T follicular helper cell (primary cell): Measurements from ENCODE around the gene ZBTB7B.
"Not testable (repeated sequence)": the region's sequence is repeated elsewhere in the genome, so short reads cannot be mapped to it uniquely, and the experiment has no call there.

Experiments
- DNase-seq: peaks from one replicate; pipeline ENCODE4 v3.0.0-alpha.2; 2020; ENCODE audit warnings: low read depth

ZBTB7B gene

GRCh38 chr1:154988058-154988954, 14.3 kb upstream of the ZBTB7B start:
- DNase-seq, result no peak

GRCh38 chr1:154989195-154989860, 13.3 kb upstream of the ZBTB7B start:
- no peak for DNase-seq

DNA sequence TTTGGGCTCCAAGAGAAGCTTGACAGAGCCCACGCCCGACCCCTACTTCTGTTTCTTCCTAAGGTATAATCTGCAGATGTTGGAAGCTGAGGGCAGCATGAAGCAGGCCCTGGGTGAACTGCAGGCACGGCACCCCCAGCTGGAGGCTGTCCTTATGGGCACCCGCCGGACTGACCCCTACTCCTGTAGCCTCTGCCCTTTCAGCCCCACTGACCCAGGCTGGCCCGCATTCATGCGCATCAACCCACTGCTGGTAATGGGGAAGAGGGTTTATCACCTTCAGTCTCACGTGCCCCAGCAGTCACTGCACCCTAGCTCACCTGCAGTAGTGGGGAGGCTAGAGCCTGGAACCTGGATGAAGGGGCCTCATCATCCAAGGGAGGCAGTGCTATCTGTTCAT, 12.3 kb upstream of the ZBTB7B start:
- no peak for DNase-seq

DNA sequence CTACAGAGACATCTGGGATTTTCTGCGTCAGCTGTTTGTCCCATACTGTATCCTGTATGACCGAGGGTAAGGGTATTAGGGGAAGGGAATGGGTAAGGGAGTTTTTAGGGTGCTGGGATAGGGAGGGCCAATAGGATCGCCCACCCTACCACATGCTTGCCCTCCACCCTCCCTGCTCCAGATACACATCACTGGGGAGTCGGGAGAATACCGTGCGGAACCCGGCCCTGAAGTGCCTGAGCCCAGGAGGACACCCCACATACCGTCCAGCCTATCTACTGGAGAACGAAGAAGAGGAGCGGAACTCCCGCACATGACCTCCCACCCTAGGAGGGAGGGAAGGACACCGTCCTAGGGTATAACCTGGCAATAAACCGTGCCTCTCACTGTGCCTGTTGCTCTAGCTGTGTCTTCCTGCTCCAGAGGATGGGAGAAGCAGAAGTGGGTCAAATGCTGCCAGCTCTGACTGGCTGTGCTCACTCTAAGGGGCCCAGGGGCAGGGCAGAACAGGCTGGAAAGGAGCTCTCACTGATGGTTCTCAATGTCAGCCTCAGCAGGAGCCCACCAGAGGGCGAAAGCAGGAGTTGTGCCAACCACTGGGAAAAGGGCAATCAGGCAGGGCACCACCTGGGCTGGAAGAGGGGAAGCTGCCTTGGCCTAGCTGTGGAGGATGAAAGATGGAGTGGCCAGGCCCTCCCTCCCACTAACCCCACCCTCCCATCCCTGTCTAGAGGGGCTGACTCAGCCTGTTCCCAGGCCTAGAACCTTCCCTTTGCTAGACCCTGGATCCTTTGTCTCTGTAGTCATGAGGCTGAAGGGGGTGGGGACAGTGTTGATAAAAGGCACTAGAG, 9.7 kb upstream of the ZBTB7B start:
- no peak for DNase-seq

DNA sequence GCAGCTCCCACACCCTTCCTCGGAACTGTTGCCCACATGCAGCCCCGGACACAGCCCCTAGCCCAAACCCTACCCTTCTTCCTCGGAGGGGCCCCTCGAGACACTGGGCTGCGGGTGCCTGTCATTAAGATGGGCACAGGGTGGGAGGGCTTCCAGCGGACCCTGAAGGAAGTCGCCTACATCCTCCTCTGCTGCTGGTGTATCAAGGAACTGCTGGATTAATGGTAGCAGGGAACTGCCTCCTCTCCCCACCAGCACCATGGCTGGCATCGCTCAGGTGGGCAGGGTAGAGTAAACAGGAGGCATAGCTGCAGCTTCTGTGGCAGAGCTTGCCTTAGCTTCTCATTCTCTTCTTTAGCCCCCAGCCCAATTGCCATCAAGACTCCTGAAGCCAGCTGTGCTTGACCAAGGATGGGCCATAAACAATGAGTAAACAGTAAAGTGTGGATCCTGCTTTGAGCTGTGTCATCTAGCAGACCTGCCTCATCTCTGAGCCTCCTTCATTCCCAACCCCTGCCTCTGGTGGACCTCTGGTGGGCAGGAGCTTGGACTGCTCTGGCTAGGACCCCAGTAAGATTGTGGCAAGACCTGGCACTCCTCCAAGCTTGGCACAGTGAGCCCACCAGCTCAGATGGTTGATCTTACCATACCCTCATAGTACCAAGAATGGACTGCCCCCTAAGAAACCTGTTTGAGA, 8.9 kb upstream of the ZBTB7B start, which contains the start of gene LENEP:
Gene LENEP (plus strand): TSS at position 15 of the 697 bp plus-strand sequence. CDS start 22 bp downstream, at position 37.
- no peak for DNase-seq

GRCh38 chr1:154994269-154994587, 8.4 kb upstream of the ZBTB7B start:
- no peak for DNase-seq

GRCh38 chr1:154994591-154994990, 8.0 kb upstream of the ZBTB7B start:
- no peak for DNase-seq

DNA sequence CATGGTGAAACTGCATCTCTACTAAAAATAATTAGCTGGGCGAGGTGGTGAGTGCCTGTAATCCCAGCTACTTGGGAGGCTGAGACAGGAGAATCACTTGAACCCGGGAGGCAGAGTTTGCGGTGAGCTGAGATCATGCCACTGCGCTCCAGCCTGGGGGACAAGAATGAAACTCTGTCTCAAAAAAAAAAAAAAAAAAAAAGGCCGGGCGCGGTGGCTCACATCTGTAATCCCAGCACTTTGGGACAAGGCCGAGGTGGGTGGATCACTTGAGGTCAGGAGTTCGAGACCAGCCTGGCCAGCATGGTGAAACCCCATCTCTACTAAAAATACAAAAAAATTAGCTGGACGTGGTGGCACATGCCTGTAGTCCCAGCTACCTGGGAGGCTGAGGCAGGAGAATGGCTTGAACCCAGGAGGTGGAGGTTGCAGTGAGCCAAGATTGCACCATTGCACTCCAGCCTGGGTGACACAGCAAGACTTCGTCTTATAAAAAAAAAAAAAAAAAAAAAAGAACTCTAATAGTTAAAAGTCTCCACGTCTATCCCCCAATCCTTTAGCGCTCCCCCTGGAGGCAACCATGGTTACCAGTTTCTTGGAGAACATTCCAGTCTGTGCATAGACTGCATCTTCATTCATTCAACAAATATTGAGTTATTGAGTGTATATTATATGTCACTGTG, 7.2 kb upstream of the ZBTB7B start:
- DNase-seq, result not testable (repeated sequence)

DNA sequence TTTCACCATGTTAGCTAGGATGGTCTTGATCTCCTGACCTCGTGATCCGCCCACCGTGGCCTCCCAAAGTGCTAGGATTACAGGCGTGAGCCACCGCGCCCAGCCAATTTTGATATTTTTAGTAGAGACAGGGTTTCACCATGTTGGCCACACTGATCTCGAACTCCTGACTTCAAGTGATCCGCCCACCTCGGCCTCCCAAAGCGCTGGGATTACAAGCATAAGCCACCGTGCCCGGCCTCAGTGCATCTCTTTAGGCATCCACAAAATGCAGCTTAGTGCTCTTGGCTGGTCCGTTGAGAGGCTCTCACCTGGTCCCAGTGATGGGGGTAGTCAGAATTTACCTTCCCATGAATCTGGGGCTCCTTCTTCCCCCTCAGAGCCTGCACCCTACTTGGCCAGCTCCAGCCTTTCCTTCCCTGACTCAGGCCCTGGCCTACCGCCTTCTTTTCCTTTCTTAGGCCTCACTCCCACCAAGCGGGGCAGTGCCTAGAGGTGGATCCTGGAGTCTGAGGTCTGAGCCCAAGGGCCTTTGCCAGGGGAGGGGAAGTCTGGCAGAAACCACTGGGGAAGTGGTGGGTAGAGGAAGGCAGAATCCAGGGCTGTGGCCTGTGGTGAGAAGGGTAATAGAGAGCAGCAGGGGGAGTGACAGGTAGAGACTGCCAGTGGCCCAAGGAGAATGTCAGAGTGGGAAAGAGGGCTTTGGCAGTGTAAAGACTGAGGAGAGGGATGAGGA, 5.5 kb upstream of the ZBTB7B start:
- DNase-seq, result no peak

DNA sequence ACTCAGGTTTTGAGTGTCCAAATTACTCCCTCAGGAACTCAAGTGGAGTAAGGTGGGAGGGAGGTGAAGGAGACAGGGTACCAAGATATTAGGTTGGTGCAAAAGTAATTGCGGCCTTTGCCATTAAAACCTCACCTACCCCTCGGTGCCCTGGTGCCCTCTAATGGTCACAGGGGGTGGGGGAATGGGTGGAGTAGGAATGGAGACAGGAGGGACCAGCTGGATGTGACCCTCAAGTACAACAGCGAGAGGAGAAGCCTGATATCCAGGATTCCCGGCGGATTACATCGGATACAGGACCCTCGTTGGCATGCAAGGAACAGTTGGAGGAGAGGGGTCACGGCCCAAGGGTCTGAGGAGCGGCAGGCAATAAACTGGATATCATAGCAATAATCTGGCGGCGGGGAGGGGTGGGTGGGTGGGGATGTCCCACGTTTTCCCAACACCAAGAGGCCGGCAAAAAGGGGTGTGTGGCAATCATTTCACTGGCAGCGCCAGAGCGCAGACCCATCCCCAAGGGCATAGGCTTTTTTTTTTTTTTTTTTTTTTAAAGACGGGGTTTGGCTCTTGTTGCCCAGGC, 4.3 kb upstream of the ZBTB7B start:
- no peak for DNase-seq

DNA sequence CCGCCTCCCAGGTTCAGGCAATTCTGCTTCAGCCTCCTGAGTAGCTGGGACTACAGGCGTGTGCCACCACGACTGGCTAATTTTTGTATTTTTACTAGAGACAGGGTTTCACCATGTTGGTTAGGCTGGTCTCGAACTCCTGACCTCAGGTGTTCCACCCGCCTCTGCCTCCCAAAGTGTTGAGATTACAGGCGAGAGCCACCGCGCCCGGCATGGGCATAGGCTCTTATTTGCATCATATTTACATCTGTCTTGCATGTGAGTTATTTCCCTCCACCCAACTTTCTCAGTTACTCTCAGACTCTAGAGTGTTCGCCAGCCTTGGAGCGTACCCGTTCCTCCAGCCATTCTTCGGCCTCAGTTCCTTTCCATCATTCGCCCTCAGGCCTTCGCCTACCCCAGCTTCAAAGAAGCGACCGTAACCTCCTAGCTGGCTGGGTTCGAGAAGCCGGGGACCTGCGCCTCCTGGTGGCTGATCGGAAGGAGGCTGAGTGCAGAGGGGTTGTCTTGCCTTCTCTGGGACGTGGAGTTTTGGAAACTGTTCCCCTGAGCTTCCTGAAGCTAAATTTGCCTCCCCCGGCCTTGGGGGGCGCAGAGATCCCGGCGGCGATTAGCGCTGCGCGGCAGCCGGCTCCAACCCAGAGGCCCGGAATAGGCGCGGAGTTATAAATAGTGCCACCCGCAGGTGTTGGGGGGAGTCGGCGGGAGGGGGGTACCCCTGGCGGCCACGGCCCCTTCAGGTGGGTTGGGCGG, 3.6 kb upstream of the ZBTB7B start:
- DNase-seq, result no peak

GRCh38 chr1:154999571-155000410, 2.8 kb upstream of the ZBTB7B start:
- DNase-seq, result no peak

DNA sequence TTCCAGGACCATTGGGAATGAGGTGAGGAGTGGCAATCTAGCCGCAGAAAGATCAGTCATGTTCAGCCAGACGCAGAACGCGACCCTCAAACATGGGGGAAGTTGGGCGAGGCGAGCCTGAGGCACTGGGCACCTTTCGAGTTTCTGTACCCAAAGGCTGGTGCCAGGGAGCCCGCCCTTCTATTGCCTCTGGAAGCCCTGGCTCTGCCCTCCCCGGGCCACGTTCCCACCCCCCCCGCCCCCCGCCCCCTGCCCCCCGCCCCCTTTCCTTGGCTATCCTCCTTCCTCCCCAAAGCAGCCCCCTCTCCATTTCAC, 2.2 kb upstream of the ZBTB7B start:
- DNase-seq, result no peak

GRCh38 chr1:155000726-155001424, 1.7 kb upstream of the ZBTB7B start:
- peak; percentile 72 for DNase-seq

DNA sequence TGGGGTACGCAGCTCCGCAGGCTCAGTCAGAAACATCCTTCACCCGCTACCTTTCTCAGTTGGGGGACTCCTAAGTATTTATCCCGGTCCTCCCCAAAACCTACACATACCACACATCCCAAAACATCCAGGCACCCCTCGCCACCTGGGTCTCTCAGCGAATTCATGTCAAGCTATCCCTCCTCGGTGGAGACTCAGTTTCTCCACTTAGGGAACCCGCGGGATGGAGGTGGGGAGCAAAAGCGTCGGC, 1.3 kb upstream of the ZBTB7B start:
- no peak for DNase-seq

GRCh38 chr1:155001675-155002463, 733 bp upstream of the ZBTB7B start:
- DNase-seq, result peak; percentile 96

DNA sequence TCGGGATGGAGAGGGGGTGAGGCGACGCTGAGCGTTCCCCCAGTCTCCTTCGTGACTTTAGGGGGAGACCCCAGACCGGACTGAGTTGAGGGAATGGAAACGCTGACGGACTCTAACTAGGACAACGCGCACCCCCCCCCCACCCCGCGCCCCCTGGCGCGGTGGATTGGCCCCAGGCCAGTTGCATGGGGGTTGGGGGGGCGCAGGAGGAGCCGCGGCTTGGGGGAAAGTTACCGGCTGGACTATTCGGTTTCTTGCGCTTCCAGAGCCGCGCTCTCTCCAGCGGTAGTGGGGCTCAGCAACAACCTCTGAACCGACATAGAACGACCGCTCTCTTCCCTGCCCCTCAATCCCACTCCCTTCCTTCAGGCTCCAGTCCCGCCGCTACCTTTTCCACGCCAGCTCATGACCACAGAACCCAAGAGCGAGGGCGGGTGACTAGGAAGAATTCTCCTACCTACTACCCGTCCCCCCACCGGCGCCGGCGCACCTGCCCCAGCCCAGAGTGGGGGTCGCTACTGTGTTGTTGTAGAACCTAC, 694 bp downstream of the ZBTB7B start:
- DNase-seq, result no peak
